Smooth muscle cell (in vitro differentiated cells): ENCODE results near the gene ITSN1. TPM values are rescaled to one million over a fixed set of nuclear protein-coding genes. Genes with fewer than 3 reads are reported as not detected.

Experiments used
- DNase-seq: peaks from one replicate; lab custom pipeline; 2025; ENCODE audit not compliant: unreplicated experiment; lab: John Stamatoyannopoulos, UW
- H2AFZ ChIP-seq: fragments of 200-600 bp; sonication (generic); 2 replicates; pipeline ENCODE4 v1.6.0; 2016; ENCODE audit warnings: antibody characterized with exemption, low read depth, mild to moderate bottlenecking
- H3F3A ChIP-seq: fragments of 200-600 bp; sonication (generic); 2 replicates; pipeline ENCODE4 v1.6.0; 2017; ENCODE audit warnings: antibody characterized with exemption, low read depth
- H3K27ac ChIP-seq: fragments of 200-600 bp; sonication (generic); 2 replicates; pipeline ENCODE4 v1.5.1; 2016; ENCODE audit warnings: low read depth, mild to moderate bottlenecking
- H3K27me3 ChIP-seq: fragments of 200-600 bp; sonication (generic); 2 replicates; pipeline ENCODE4 v1.6.1; 2016; ENCODE audit warnings: low read depth, mild to moderate bottlenecking
- H3K36me3 ChIP-seq: fragments of 200-600 bp; sonication (generic); 2 replicates; pipeline ENCODE4 v1.5.1; 2016; ENCODE audit warnings: low read depth
- H3K4me1 ChIP-seq: fragments of 200-600 bp; sonication (generic); 2 replicates; pipeline ENCODE4 v1.5.1; 2016; ENCODE audit warnings: low read depth
- H3K4me2 ChIP-seq: fragments of 200-600 bp; sonication (generic); 2 replicates; pipeline ENCODE4 v1.6.0; 2016; ENCODE audit warnings: mild to moderate bottlenecking
- H3K4me3 ChIP-seq: fragments of 200-600 bp; sonication (generic); 2 replicates; pipeline ENCODE4 v1.5.1; 2016; ENCODE audit warnings: mild to moderate bottlenecking
- H3K79me2 ChIP-seq: fragments of 200-600 bp; sonication (generic); 2 replicates; pipeline ENCODE4 v1.6.0; 2016; ENCODE audit warnings: low read depth, mild to moderate bottlenecking
- H3K9ac ChIP-seq: fragments of 200-600 bp; sonication (generic); 2 replicates; pipeline ENCODE4 v1.6.0; 2016; ENCODE audit warnings: low read depth
- H3K9me3 ChIP-seq: fragments of 200-600 bp; sonication (generic); replicated peaks from 2 replicates; pipeline ENCODE4 v1.5.1; 2016; ENCODE audit warnings: low read depth
- H4K20me1 ChIP-seq: fragments of 200-600 bp; sonication (generic); 2 replicates; pipeline ENCODE4 v1.6.0; 2016; ENCODE audit warnings: low read depth
- WGBS: methylation state at CpG from one replicate; pipeline ENCODE4 v1.1.7; 2016; ENCODE audit warnings: low lambda C conversion rate; 5-methylcytosine and 5-hydroxymethylcytosine counted together
- polyA plus RNA-seq: library from polyadenylated mRNA; unstranded; fragments of >200 nt; fragmentation: Nextera tagmentation; extraction: Ambion mirVana; gene quantifications from 2 replicates; pipeline ENCODE4 v1.2.1, GENCODE V29; 2016
- total RNA-seq: library from RNA; depleted of rRNA; stranded (reverse); fragments of >200 nt; gene quantifications from 2 replicates; pipeline ENCODE4 v1.2.3, GENCODE V29; 2014
- TF ChIP-seq, protein P1 (sequence below): fragments of 200-600 bp; sonication (generic); IDR thresholded peaks from 2 replicates; pipeline ENCODE4 v1.5.1; 2017; ENCODE audit warnings: borderline replicate concordance, mild to moderate bottlenecking, antibody characterized with exemption; ENCODE audit not compliant: insufficient read depth, poor library complexity, severe bottlenecking

The ITSN1 gene
- total and polyA plus RNA-seq, 2 experiments from 2014 or later = 36.4 to 76.5 TPM

DNA sequence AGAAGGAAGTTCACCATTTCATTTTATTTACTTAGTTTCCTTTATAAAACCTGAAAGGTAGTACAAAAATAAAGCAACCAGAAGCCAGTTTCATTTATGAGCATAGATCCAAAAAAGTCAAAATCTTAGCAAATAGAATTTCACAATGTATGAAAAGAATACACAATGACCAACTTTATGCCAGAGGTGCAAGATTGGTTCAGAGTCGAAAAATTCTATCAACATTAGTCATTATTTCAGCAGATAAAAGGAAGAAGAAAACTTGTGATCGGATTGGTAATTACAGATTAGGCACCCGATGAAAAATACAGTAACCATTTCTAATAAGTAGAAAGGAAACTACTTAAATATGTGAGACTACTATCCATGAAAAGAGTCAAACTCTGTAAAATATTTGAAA is 89.1 kb downstream of the ITSN1 start:
- H3K27ac ChIP-seq = no peak overlapping the region
- H2AFZ ChIP-seq = no peak overlapping the region
- H3K4me1 ChIP-seq = peaks cover 3% of the 10 kb centered on the region
- no peak for DNase-seq
- no peak overlapping the region for H3K9ac ChIP-seq
- no peaks in the 10 kb centered on the region for H3K9me3 ChIP-seq
- peaks cover 15% of the 10 kb centered on the region for H3F3A ChIP-seq
- TF ChIP-seq, protein P1, sequence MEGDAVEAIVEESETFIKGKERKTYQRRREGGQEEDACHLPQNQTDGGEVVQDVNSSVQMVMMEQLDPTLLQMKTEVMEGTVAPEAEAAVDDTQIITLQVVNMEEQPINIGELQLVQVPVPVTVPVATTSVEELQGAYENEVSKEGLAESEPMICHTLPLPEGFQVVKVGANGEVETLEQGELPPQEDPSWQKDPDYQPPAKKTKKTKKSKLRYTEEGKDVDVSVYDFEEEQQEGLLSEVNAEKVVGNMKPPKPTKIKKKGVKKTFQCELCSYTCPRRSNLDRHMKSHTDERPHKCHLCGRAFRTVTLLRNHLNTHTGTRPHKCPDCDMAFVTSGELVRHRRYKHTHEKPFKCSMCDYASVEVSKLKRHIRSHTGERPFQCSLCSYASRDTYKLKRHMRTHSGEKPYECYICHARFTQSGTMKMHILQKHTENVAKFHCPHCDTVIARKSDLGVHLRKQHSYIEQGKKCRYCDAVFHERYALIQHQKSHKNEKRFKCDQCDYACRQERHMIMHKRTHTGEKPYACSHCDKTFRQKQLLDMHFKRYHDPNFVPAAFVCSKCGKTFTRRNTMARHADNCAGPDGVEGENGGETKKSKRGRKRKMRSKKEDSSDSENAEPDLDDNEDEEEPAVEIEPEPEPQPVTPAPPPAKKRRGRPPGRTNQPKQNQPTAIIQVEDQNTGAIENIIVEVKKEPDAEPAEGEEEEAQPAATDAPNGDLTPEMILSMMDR = no peak
- 87% methylated on average over 3 of the region's 3 CpGs for WGBS
- no peaks in the 10 kb centered on the region for H3K79me2 ChIP-seq
- peaks cover 5% of the 10 kb centered on the region for H4K20me1 ChIP-seq
- no peak overlapping the region for H3K4me2 ChIP-seq
- H3K27me3 ChIP-seq = no peaks in the 10 kb centered on the region
- H3K36me3 ChIP-seq = no peaks in the 10 kb centered on the region
- H3K4me3 ChIP-seq = no peak overlapping the region

DNA sequence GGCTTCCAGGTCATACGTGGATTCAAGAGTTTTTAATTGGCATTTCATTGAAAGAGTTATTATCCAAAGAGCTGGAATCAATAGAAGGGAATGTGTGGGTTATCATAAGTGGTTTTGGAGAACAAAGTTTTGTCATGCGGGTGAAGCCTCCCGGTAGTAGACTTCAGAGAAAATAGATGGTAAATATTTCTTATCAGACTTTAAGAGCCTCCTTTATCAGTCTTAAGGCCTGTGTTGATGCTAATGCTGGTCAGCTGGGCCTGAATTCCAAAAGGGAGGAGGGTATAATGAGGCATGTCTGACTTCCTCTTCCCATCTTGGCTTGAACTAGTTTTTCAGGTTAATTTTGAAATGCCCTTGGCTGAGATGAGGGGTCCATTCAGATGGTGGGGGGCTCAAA is 89.7 kb downstream of the ITSN1 start:
- Histone ChIP-seq H3K9me3 (no peaks in the 10 kb centered on the region), H3K36me3 (no peaks in the 10 kb centered on the region), H3K4me2 (no peak overlapping the region), H3K4me1 (peaks cover 3% of the 10 kb centered on the region), H3F3A (peaks cover 15% of the 10 kb centered on the region), H3K9ac (no peak overlapping the region), H3K27ac (no peak overlapping the region), H4K20me1 (peaks cover 5% of the 10 kb centered on the region), H3K4me3 (no peak overlapping the region), H3K27me3 (no peaks in the 10 kb centered on the region), H3K79me2 (no peaks in the 10 kb centered on the region), H2AFZ (no peak overlapping the region)
- TF ChIP-seq, protein P1 = no peak
- no peak for DNase-seq
- WGBS = 20% methylated on average over 3 of the region's 3 CpGs

DNA sequence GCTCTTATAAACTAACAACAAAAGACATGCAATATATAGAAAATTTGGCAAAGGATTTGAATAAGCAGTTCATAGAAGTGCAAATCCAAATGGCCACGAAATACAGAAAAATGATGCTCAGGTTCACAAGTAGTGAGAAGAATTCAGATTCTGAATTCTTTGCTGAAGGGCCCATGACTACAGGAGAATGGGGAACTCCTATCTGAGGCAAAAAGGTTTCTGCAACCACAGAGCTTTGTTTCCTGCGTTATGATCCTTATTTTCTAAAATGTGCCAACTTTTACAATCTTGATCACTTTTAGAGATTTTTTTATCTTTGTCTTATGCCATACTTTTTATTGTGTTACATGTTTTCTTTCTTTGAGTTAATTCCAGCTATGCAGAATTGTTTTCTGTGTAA is 91.3 kb downstream of the ITSN1 start:
- TF ChIP-seq, protein P1 = no peak
- H2AFZ ChIP-seq = no peak overlapping the region
- H3K4me3 ChIP-seq = no peak overlapping the region
- H3K9me3 ChIP-seq = no peaks in the 10 kb centered on the region
- no peaks in the 10 kb centered on the region for H3K79me2 ChIP-seq
- peak overlapping the region; percentile 58 for H3K4me2 ChIP-seq
- peak overlapping the region; percentile 57 for H3K27ac ChIP-seq
- H4K20me1 ChIP-seq = peaks cover 5% of the 10 kb centered on the region
- peaks cover 3% of the 10 kb centered on the region for H3K4me1 ChIP-seq
- H3F3A ChIP-seq = peaks cover 15% of the 10 kb centered on the region
- DNase-seq = no peak
- no peaks in the 10 kb centered on the region for H3K36me3 ChIP-seq
- H3K9ac ChIP-seq = no peak overlapping the region
- WGBS = 87% methylated on average over 2 of the region's 2 CpGs
- no peaks in the 10 kb centered on the region for H3K27me3 ChIP-seq

DNA sequence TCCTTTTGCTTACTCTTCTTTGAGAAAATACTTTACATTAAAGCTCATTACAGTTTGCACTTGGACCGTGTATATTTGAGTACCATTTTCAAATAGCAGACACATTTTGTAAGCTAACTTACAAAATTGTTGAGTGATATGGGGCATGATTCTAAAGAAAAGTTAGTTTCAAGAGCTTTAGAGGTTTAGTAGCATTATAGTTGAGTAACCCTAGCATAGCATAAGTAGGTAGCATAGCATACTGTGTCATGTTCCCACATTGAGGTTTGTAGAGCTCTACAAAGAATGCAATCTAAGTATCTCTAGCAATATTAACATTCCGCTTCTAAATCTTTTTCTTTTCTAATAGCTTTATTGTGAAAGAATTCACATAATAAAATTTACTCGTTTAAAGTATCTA is 92.0 kb downstream of the ITSN1 start:
- DNase-seq = no peak
- whole genome bisulfite sequencing = 61% methylated on average over 3 of the region's 3 CpGs
- no peak overlapping the region for H3K4me3 ChIP-seq
- no peak overlapping the region for H3K9ac ChIP-seq
- peaks cover 3% of the 10 kb centered on the region for H3K4me1 ChIP-seq
- peak overlapping the region; percentile 57 for H3K27ac ChIP-seq
- H3K27me3 ChIP-seq = no peaks in the 10 kb centered on the region
- H4K20me1 ChIP-seq = peaks cover 5% of the 10 kb centered on the region
- no peaks in the 10 kb centered on the region for H3K79me2 ChIP-seq
- TF ChIP-seq, protein P1 = no peak
- no peaks in the 10 kb centered on the region for H3K36me3 ChIP-seq
- H3K9me3 ChIP-seq = no peaks in the 10 kb centered on the region
- peaks cover 15% of the 10 kb centered on the region for H3F3A ChIP-seq
- H2AFZ ChIP-seq = no peak overlapping the region
- peak overlapping the region; percentile 58 for H3K4me2 ChIP-seq
